ENCODE data around the gene PDZD4.

PDZD4 gene

GRCh38 chrX:153755136-153755535, 75.2 kb downstream of the PDZD4 start:
- DNase-seq (ENCODE audit: low read depth in 2 of 2), result no peak
